ENCODE results near the gene CST9L. TPM values are rescaled to one million over a fixed set of nuclear protein-coding genes. Genes with fewer than 3 reads are reported as not detected.

Gene CST9L
- total and polyA plus RNA-seq, 10 of the 15 experiments (the other 5 are each of a cell fraction or from before 2014, with no cell fraction given): not detected

- no peak overlapping the region for H3K27ac ChIP-seq (ENCODE audit: control insufficient read depth, insufficient read depth)
Measured at GRCh38 chr20:23598481-23598880, 30.2 kb upstream of the CST9L start.

GRCh38 chr20:23596579-23597250, 28.4 kb upstream of the CST9L start:
- DNase-seq (ENCODE audit: low read depth, low spot score) (no peak), ATAC-seq (no peak), FAIRE-seq (no peak)
- ChIA-PET CTCF (interaction anchor here (0.9 to 1.7 kb wide), 2 partner anchors 10 to 247 kb away, joined by 3 to 4 read pairs; no protein-coding TSS in a partner anchor), SMC1A (ENCODE audit: uncharacterized antibody, unreplicated experiment) (no interaction called here), POLR2A (no interaction called here), RAD21 (ENCODE audit: unreplicated experiment) (no interaction called here)
- Histone ChIP-seq H3K36me3 (ENCODE audit: control insufficient read depth in 2 of 2, insufficient read depth in 2 of 2, low read length in 1 of 2) (no peaks in the 10 kb centered on the region), H3K9me3 (replicated peaks; ENCODE audit: control insufficient read depth, insufficient read depth, low read length) (no peaks in the 10 kb centered on the region), H3K4me3 (no peak overlapping the region), H3K4me1 (ENCODE audit: control insufficient read depth, insufficient read depth, low read length) (no peaks in the 10 kb centered on the region), H3K27me3 (replicated peaks in 1 of 2; ENCODE audit: control insufficient read depth in 2 of 2, insufficient read depth in 2 of 2, low read length in 1 of 2) (no peaks in the 10 kb centered on the region), H2AFZ (ENCODE audit: control insufficient read depth, low read depth, low read length) (no peak overlapping the region), H3K27ac (ENCODE audit: control insufficient read depth, insufficient read depth) (no peak overlapping the region), H3K4me2 (ENCODE audit: control insufficient read depth, insufficient read depth) (no peak overlapping the region), H4K20me1 (ENCODE audit: control insufficient read depth, insufficient read depth) (no peaks in the 10 kb centered on the region), H3K9ac (ENCODE audit: control insufficient read depth, insufficient read depth, low read length) (no peak overlapping the region), H3K79me2 (ENCODE audit: control insufficient read depth, insufficient read depth, low read length) (no peaks in the 10 kb centered on the region)
- WGBS (ENCODE audit: insufficient coverage, insufficient replicate concordance, low lambda C conversion rate, missing lambda C conversion rate): 19% methylated on average over 2 of the region's 2 CpGs
- intact Hi-C loops (cut with micrococcal nuclease; ENCODE audit: unreplicated experiment): no loop called here
- in situ Hi-C loops (cut with MboI): no loop called here
- no peak for TF ChIP-seq SREBF1 (IDR thresholded peaks at IDR 0.05; ENCODE audit: low read length)
- no peak for TF ChIP-seq HDAC6 (IDR thresholded peaks at IDR 0.05; ENCODE audit: unreplicated experiment)
- TF ChIP-seq NFYB (IDR thresholded peaks at IDR 0.05; ENCODE audit: insufficient read depth, low read depth, low read length): no peak
- TF ChIP-seq MYB (IDR thresholded peaks at IDR 0.05; ENCODE audit: borderline replicate concordance, low read depth, low read length): no peak
- TF ChIP-seq ESRRA (IDR thresholded peaks at IDR 0.05; ENCODE audit: low read length): no peak
- no peak for TF ChIP-seq GABPA (IDR thresholded peaks at IDR 0.05; ENCODE audit: low read depth)
- TF ChIP-seq MTA2 (IDR thresholded peaks at IDR 0.05; ENCODE audit: low read depth): no peak
- no peak for TF ChIP-seq CHD1 (IDR thresholded peaks at IDR 0.05; ENCODE audit: low read depth, low read length)
- no peak for TF ChIP-seq GATAD2B (conservative IDR thresholded peaks at IDR 0.05; ENCODE audit: low read depth)
- no peak for TF ChIP-seq PAX5 (IDR thresholded peaks at IDR 0.05; ENCODE audit: borderline replicate concordance, low read depth, low read length)
- TF ChIP-seq NR2C1 (IDR thresholded peaks at IDR 0.05): no peak
- TF ChIP-seq BRCA1 (IDR thresholded peaks at IDR 0.05; ENCODE audit: low read depth, low read length): no peak
- TF ChIP-seq CHD4 (IDR thresholded peaks at IDR 0.05): no peak
- no TSS peak for BruUV-seq (replicated peaks)

More at GRCh38 chr20:23598481-23598880, 30.2 kb upstream of the CST9L start:
- no peak overlapping the region for H3K4me3 ChIP-seq
- no peaks in the 10 kb centered on the region for H3K79me2 ChIP-seq (ENCODE audit: control insufficient read depth, insufficient read depth, low read length)
- H3K4me1 ChIP-seq (ENCODE audit: control insufficient read depth, insufficient read depth, low read length): no peaks in the 10 kb centered on the region
- RAD21 ChIA-PET (ENCODE audit: unreplicated experiment): no interaction called here
- H3K9ac ChIP-seq (ENCODE audit: control insufficient read depth, insufficient read depth, low read length): no peak overlapping the region
- peak; percentile 35 for FAIRE-seq
- CTCF ChIA-PET: interaction anchor here (1.7 kb wide), 1 partner anchor 8 kb away, joined by 4 read pairs; no protein-coding TSS in a partner anchor
- SMC1A ChIA-PET (ENCODE audit: uncharacterized antibody, unreplicated experiment): no interaction called here
- TF ChIP-seq ZSCAN29 (IDR thresholded peaks at IDR 0.05): no peak
- no TSS peak for BruUV-seq (replicated peaks)
- no peak overlapping the region for H3K4me2 ChIP-seq (ENCODE audit: control insufficient read depth, insufficient read depth)
- intact Hi-C loops (cut with micrococcal nuclease; ENCODE audit: unreplicated experiment) (no loop called here), in situ Hi-C loops (cut with MboI) (no loop called here)
- H3K36me3 ChIP-seq (ENCODE audit: control insufficient read depth in 2 of 2, insufficient read depth in 2 of 2, low read length in 1 of 2): no peaks in the 10 kb centered on the region
- POLR2A ChIA-PET: no interaction called here
- H2AFZ ChIP-seq (ENCODE audit: control insufficient read depth, low read depth, low read length): no peak overlapping the region
- no peaks in the 10 kb centered on the region for H3K9me3 ChIP-seq (replicated peaks; ENCODE audit: control insufficient read depth, insufficient read depth, low read length)
- H3K27me3 ChIP-seq (replicated peaks in 1 of 2; ENCODE audit: control insufficient read depth in 2 of 2, insufficient read depth in 2 of 2, low read length in 1 of 2): no peaks in the 10 kb centered on the region
- no peak for ATAC-seq
- H4K20me1 ChIP-seq (ENCODE audit: control insufficient read depth, insufficient read depth): no peaks in the 10 kb centered on the region
- DNase-seq (ENCODE audit: low read depth, low spot score): no peak
